Prostate gland (tissue), 2 donors: ENCODE measurements around the gene ACTL10.

Source experiments
- CTCF ChIP-seq, 4 experiments: fragments of 200-600 bp in 2 of 4; fragments of 450-650 bp in 2 of 4; sonication (generic) in 2 of 4; IDR thresholded peaks; 1 replicate in 3 of 4; 2 replicates in 1 of 4; pipeline ENCODE4 v1.5.1; 2016 to 2019; ENCODE audit warnings: antibody characterized with exemption in 4 of 4, mild to moderate bottlenecking in 2 of 4, moderate library complexity in 2 of 4
- POLR2AphosphoS5 ChIP-seq: sonication (generic); formaldehyde crosslinking; IDR thresholded peaks from one replicate; pipeline ENCODE4 v1.6.1; 2017; ENCODE audit warnings: antibody characterized with exemption

GRCh38 chr20:33635341-33635740 is 31.4 kb upstream of the ACTL10 start:
- TF ChIP-seq POLR2AphosphoS5: no peak
- no peak for TF ChIP-seq CTCF (IDR thresholded peaks at IDR 0.05)
